NT2/D1 (cell line): ENCODE measurements around the gene CREB1.
"Not testable (repeated sequence)": the region's sequence is repeated elsewhere in the genome, so short reads cannot be mapped to it uniquely, and the experiment has no call there.

Experiments
- DNase-seq: peaks from one replicate; pipeline ENCODE4 v3.0.0-alpha.2; 2011; ENCODE audit warnings: low read depth, low spot score
- H3K27me3 ChIP-seq: 2 replicates; pipeline ENCODE4 v1.6.0; 2011; ENCODE audit warnings: mild to moderate bottlenecking; ENCODE audit not compliant: insufficient read length, insufficient read depth
- H3K36me3 ChIP-seq: 2 replicates; pipeline ENCODE4 v1.6.1; 2011; ENCODE audit warnings: mild to moderate bottlenecking, low read length, mixed read lengths; ENCODE audit not compliant: insufficient read depth, insufficient read length
- H3K4me1 ChIP-seq: 2 replicates; pipeline ENCODE4 v1.5.1; 2011; ENCODE audit not compliant: insufficient read depth, insufficient read length
- H3K4me3 ChIP-seq: 2 replicates; pipeline ENCODE4 v1.5.1; 2011; ENCODE audit warnings: low read depth; ENCODE audit not compliant: insufficient read length
- H3K9ac ChIP-seq: 2 replicates; pipeline ENCODE4 v1.6.0; 2011; ENCODE audit warnings: low read depth; ENCODE audit not compliant: insufficient read length
- H3K9me3 ChIP-seq: 2 replicates; pipeline ENCODE4 v1.5.1; 2011; ENCODE audit warnings: mild to moderate bottlenecking, low read length; ENCODE audit not compliant: insufficient read depth
- SUZ12 ChIP-seq: IDR thresholded peaks from 2 replicates; pipeline ENCODE4 v1.6.1; 2011; ENCODE audit not compliant: insufficient read length, insufficient read depth; ENCODE audit errors: extremely low read depth
- YY1 ChIP-seq: IDR thresholded peaks from 2 replicates; pipeline ENCODE4 v1.6.1; 2011; ENCODE audit not compliant: insufficient read length, insufficient read depth
- ZNF274 ChIP-seq: IDR thresholded peaks from 2 replicates; pipeline ENCODE4 v1.6.1; 2011; ENCODE audit warnings: mild to moderate bottlenecking, low read depth, low read length

CREB1 gene

GRCh38 chr2:207629553-207629952, 99.8 kb downstream of the CREB1 start:
- no peaks in the 10 kb centered on the region for H3K4me1 ChIP-seq
- TF ChIP-seq SUZ12 (no peak), ZNF274 (no peak), YY1 (no peak)

GRCh38 chr2:207630491-207630890, 100.7 kb downstream of the CREB1 start:
- no peak for DNase-seq
- Histone ChIP-seq H3K27me3 (no peaks in the 10 kb centered on the region), H3K9me3 (no peaks in the 10 kb centered on the region), H3K4me3 (no peak overlapping the region), H3K4me1 (peaks cover 2% of the 10 kb centered on the region), H3K9ac (no peak overlapping the region), H3K36me3 (no peaks in the 10 kb centered on the region)
- TF ChIP-seq SUZ12: no peak
- no peak for TF ChIP-seq YY1
- no peak for TF ChIP-seq ZNF274

More at GRCh38 chr2:207629553-207629952, 99.8 kb downstream of the CREB1 start:
- H3K9ac ChIP-seq: no peak overlapping the region
- H3K36me3 ChIP-seq: no peaks in the 10 kb centered on the region
- H3K4me3 ChIP-seq: no peak overlapping the region
- no peaks in the 10 kb centered on the region for H3K9me3 ChIP-seq
- DNase-seq: no peak
- H3K27me3 ChIP-seq: no peaks in the 10 kb centered on the region

GRCh38 chr2:207632575-207633493, 103.1 kb downstream of the CREB1 start:
- TF ChIP-seq SUZ12: no peak
- Histone ChIP-seq H3K36me3 (no peaks in the 10 kb centered on the region), H3K9ac (no peak overlapping the region), H3K9me3 (no peaks in the 10 kb centered on the region), H3K4me1 (peaks cover 5% of the 10 kb centered on the region), H3K27me3 (no peaks in the 10 kb centered on the region), H3K4me3 (no peak overlapping the region)
- no peak for DNase-seq

GRCh38 chr2:207633686-207634085, 103.9 kb downstream of the CREB1 start:
- Histone ChIP-seq H3K27me3 (no peaks in the 10 kb centered on the region), H3K4me1 (peaks cover 5% of the 10 kb centered on the region), H3K36me3 (no peaks in the 10 kb centered on the region), H3K9me3 (no peaks in the 10 kb centered on the region), H3K4me3 (no peak overlapping the region), H3K9ac (no peak overlapping the region)
- no peak for DNase-seq
- TF ChIP-seq YY1 (no peak), SUZ12 (no peak), ZNF274 (no peak)

GRCh38 chr2:207635468-207636200, 105.9 kb downstream of the CREB1 start:
- TF ChIP-seq SUZ12 (no peak), ZNF274 (no peak), YY1 (no peak)
- no peak overlapping the region for H3K9ac ChIP-seq
- H3K36me3 ChIP-seq: no peaks in the 10 kb centered on the region
- no peak for DNase-seq
- H3K27me3 ChIP-seq: no peaks in the 10 kb centered on the region
- H3K4me1 ChIP-seq: peaks cover 5% of the 10 kb centered on the region
- no peak overlapping the region for H3K4me3 ChIP-seq
- H3K9me3 ChIP-seq: peaks cover 9% of the 10 kb centered on the region

- H3K9me3 ChIP-seq: peaks cover 41% of the 10 kb centered on the region
- H3K9ac ChIP-seq: not testable (repeated sequence)
These were observed 109.5 kb downstream of the CREB1 start for GRCh38 chr2:207639288-207639687.

GRCh38 chr2:207640160-207640559, 110.4 kb downstream of the CREB1 start:
- no peak for DNase-seq
- no peaks in the 10 kb centered on the region for H3K27me3 ChIP-seq
- no peak overlapping the region for H3K4me3 ChIP-seq
- no peak for TF ChIP-seq YY1
- peaks cover 5% of the 10 kb centered on the region for H3K4me1 ChIP-seq
- peaks cover 41% of the 10 kb centered on the region for H3K9me3 ChIP-seq
- H3K9ac ChIP-seq: no peak overlapping the region
- no peaks in the 10 kb centered on the region for H3K36me3 ChIP-seq

More at GRCh38 chr2:207639288-207639687, 109.5 kb downstream of the CREB1 start:
- H3K4me1 ChIP-seq, H3K4me3 ChIP-seq, DNase-seq, H3K27me3 ChIP-seq, H3K36me3 ChIP-seq: not testable (repeated sequence)
